HAP-1 (cell line): Measurements from ENCODE around the gene SPRED3.

ENCODE experiments used
- DNase-seq, 2 experiments: peaks; one replicate each; pipeline ENCODE4 v3.0.0-alpha.2; 2016 to 2020; ENCODE audit warnings: low spot score in 2 of 2
- H3K27me3 ChIP-seq: fragments of 250-450 bp; sonication (Bioruptor Pico); 2 replicates; pipeline ENCODE4 v1.5.1; 2020; ENCODE audit warnings: low read depth, mild to moderate bottlenecking, moderate library complexity
- H3K36me3 ChIP-seq: fragments of 250-450 bp; sonication (Bioruptor Pico); replicated peaks from 2 replicates; pipeline ENCODE4 v1.5.1; 2020; ENCODE audit warnings: mild to moderate bottlenecking
- H3K4me1 ChIP-seq: fragments of 250-450 bp; sonication (Bioruptor Pico); 2 replicates; pipeline ENCODE4 v1.5.1; 2020; ENCODE audit warnings: mild to moderate bottlenecking
- H3K4me3 ChIP-seq: fragments of 250-450 bp; sonication (Bioruptor Pico); 2 replicates; pipeline ENCODE4 v1.5.1; 2020; ENCODE audit warnings: mild to moderate bottlenecking, moderate library complexity
- H3K9me3 ChIP-seq: fragments of 250-450 bp; sonication (Bioruptor Pico); 2 replicates; pipeline ENCODE4 v1.5.1; 2020; ENCODE audit warnings: mild to moderate bottlenecking, moderate library complexity
- in situ Hi-C: fragments of 300-500 bp; cut with MboI; formaldehyde crosslinking; loops from 3 replicates; pipeline ENCODE4 v1.14.3; 2020; ENCODE audit warnings: low sequenced_read_pairs, inconsistent platforms, mixed read lengths

SPRED3 gene

GRCh38 chr19:38378866-38379265, 9.6 kb upstream of the SPRED3 start:
- H3K27me3 ChIP-seq, result no peaks in the 10 kb centered on the region
- DNase-seq, result no peak
- H3K36me3 ChIP-seq, result peaks cover 68% of the 10 kb centered on the region
- peaks cover 3% of the 10 kb centered on the region for H3K4me1 ChIP-seq
- no peaks in the 10 kb centered on the region for H3K9me3 ChIP-seq
- in situ Hi-C loops, result no loop called here
- no peak overlapping the region for H3K4me3 ChIP-seq

- Histone ChIP-seq H3K27me3 (no peaks in the 10 kb centered on the region), H3K9me3 (no peaks in the 10 kb centered on the region), H3K4me3 (no peak overlapping the region), H3K4me1 (peaks cover 2% of the 10 kb centered on the region; the same call in 1 of the 2 replicates), H3K36me3 (peaks cover 66% of the 10 kb centered on the region)
- DNase-seq, result no peak
- in situ Hi-C loops, result no loop called here
Observed at GRCh38 chr19:38381138-38381537, 7.4 kb upstream of the SPRED3 start.

DNA sequence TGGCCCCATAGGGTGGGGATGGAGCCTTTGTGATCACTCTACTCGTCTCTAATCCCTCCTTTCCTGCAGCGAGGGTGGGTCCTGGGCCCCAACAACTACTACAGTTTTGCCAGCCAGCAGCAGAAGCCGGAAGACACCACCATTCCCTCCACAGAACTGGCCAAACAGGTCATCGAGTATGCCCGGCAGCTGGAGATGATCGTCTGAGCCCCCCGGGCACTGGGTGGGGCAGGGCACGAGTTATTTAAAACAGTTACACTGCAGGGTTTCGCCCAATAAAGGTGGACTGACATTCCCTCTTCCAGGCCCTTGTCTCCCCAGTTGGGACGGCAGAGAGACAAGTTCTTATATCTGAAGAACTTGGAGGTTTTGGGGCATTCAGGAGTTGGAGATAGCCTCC, 5.3 kb upstream of the SPRED3 start:
- in situ Hi-C loops, result no loop called here
- Histone ChIP-seq H3K36me3 (peaks cover 48% of the 10 kb centered on the region), H3K4me3 (no peak overlapping the region), H3K4me1 (peaks cover 6% of the 10 kb centered on the region), H3K9me3 (no peaks in the 10 kb centered on the region), H3K27me3 (no peaks in the 10 kb centered on the region)
- no peak for DNase-seq

GRCh38 chr19:38383743-38384142, 4.8 kb upstream of the SPRED3 start:
- in situ Hi-C loops, result no loop called here
- Histone ChIP-seq H3K9me3 (no peaks in the 10 kb centered on the region), H3K36me3 (peaks cover 47% of the 10 kb centered on the region), H3K4me1 (peaks cover 6% of the 10 kb centered on the region), H3K4me3 (no peak overlapping the region), H3K27me3 (no peaks in the 10 kb centered on the region)
- DNase-seq, result no peak

DNA sequence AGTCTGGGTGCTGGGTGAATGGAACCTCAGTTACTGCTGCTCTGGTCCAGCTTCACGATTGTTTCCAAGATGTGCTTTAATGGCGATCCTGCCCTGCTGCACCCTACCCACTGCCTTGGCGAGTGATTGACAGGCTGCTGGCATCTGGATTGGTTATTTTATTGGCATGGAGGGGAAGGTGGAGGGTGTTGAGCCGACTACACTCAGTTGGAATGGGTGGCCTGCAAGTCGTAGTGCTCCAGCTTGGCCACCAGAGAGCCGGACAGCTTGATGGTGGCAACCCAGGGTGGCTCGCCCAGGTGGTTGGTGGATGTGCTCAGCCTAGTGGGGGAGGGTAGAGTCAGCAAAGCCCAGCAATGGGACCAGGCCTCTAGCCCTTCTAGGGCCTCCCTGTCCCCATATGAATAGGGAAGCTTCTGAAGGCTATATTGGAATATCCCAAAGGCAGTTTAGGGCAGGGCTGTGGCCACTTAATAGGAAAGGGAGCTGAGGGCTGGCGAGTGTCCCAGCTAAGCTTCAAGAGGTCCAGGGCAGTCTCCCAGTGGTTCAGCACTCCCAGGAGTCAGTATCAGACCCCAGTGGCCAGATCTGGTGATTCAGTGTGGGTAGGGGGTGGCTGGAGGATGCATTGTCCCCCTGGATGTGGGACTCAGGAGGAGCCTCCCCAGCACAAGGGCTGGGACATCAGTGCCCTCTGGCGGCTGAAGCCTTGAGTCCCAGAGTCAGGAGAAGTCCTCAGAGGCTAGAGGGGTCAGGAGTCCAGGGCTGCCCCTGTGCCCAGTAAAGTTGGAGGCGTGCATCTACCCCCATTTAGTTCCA, 4.1 kb upstream of the SPRED3 start:
- H3K36me3 ChIP-seq, result peaks cover 40% of the 10 kb centered on the region
- H3K4me3 ChIP-seq, result no peak overlapping the region
- no peaks in the 10 kb centered on the region for H3K9me3 ChIP-seq
- peak in 1 of 2 experiments; percentile 29 for DNase-seq
- peaks cover 6% of the 10 kb centered on the region for H3K4me1 ChIP-seq
- H3K27me3 ChIP-seq, result no peaks in the 10 kb centered on the region
- in situ Hi-C loops, result no loop called here

GRCh38 chr19:38385057-38385803, 3.3 kb upstream of the SPRED3 start:
- H3K36me3 ChIP-seq, result peaks cover 32% of the 10 kb centered on the region
- in situ Hi-C loops, result no loop called here
- H3K4me3 ChIP-seq, result no peak overlapping the region
- DNase-seq, result no peak
- no peaks in the 10 kb centered on the region for H3K27me3 ChIP-seq
- H3K4me1 ChIP-seq, result peaks cover 6% of the 10 kb centered on the region
- no peaks in the 10 kb centered on the region for H3K9me3 ChIP-seq

- DNase-seq, result no peak
- H3K36me3 ChIP-seq, result peaks cover 28% of the 10 kb centered on the region
Observed at GRCh38 chr19:38385804-38386257, 2.7 kb upstream of the SPRED3 start.

DNA sequence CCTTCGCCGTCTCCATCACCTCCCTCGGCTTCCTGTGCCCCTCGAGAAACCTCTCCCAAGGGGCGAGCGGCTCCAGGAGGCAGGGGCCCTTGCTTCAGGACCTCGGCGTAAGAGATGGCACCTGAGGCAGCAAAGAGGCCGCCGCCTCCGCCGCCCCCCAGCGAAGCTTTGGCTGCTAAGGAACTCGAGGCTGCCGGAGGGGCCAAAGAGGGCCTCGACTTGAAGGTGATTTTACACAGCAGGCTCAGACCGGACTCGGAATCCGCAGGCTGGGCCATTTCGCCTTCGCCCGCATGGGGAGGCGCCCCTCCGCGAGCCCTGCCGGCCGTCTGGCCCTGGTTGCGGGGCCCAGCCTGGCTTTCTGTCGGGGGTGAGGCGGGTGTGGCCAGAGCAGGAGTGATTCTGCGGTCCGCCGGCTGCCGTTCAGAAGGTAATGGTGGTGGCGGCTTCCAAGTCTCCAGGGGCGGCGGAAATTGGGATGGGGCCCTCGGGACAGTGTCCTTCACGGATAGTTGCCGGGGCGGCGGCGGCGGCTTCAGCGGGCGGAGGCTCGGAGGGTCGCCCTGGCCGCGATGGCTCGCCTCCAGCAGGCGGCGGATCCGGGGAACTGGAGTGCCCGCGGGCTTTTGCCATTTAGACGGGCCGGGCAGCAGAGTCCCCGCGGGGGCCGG, 2.1 kb upstream of the SPRED3 start:
- Histone ChIP-seq H3K4me3 (no peak overlapping the region), H3K4me1 (peaks cover 6% of the 10 kb centered on the region), H3K36me3 (peaks cover 22% of the 10 kb centered on the region), H3K9me3 (no peaks in the 10 kb centered on the region), H3K27me3 (no peaks in the 10 kb centered on the region)
- peak in 1 of 2 experiments; percentile 32 for DNase-seq
- in situ Hi-C loops, result no loop called here

More at GRCh38 chr19:38385804-38386257, 2.7 kb upstream of the SPRED3 start:
- Histone ChIP-seq H3K4me1 (peaks cover 6% of the 10 kb centered on the region), H3K9me3 (no peaks in the 10 kb centered on the region), H3K27me3 (no peaks in the 10 kb centered on the region), H3K4me3 (no peak overlapping the region)
- in situ Hi-C loops, result no loop called here

- DNase-seq, result no peak
- Histone ChIP-seq H3K9me3 (no peaks in the 10 kb centered on the region), H3K36me3 (peaks cover 16% of the 10 kb centered on the region), H3K4me3 (peak overlapping the region; percentile 44), H3K27me3 (no peaks in the 10 kb centered on the region), H3K4me1 (peaks cover 6% of the 10 kb centered on the region)
- in situ Hi-C loops, result no loop called here
Observed at GRCh38 chr19:38386971-38387549, 1.4 kb upstream of the SPRED3 start.

DNA sequence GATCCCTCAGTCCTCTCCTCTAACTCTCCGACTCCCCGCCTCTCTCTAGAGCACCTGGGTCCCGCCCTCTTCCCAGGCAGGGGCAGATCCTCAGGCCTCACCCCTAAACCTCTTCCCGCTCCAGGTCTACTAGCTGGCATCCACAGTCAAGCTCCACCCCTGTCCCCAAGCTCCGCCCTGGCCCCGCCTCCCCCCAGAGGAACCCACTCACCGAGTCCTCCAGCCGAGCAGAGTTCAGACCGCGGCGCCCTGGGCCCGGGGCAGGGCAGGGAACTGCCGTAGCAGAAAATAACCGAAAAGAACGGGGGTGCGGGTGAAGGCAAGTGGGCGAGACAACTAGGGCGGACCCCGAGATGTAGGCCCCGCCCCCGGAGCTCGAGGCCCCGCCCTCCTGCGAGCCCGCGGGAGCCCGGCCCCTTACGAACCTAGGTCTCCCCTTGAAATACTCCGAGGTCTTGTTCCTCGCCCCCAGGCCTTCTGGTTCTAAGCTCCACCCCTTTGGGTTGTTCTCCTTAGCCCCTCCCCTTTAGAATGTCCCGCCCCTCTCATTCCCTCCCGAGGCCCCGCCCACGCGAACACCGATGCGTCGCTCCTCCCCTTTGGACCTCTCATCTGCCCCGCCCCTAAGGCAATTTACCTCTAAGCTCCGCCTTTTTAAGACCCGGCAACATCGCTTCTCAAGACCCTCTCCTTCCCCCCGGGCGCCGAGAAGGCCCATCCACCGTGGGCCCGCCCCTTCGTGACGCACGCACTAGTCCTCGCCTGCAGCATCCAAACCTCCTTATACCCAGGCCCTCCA, 748 bp upstream of the SPRED3 start, which contains the start of gene GGN:
TSS of gene GGN (minus strand) at position 485 of the 799 bp plus-strand sequence. CDS start 773 bp downstream, outside the sequence.
- in situ Hi-C loops, result no loop called here
- H3K36me3 ChIP-seq, result peaks cover 11% of the 10 kb centered on the region
- peak within 1 kb of the TSS; percentile 44 for H3K4me3 ChIP-seq
- H3K27me3 ChIP-seq, result no peaks in the 10 kb centered on the region
- peak; percentile 92 to 98 for DNase-seq
- H3K4me1 ChIP-seq, result peaks cover 6% of the 10 kb centered on the region
- H3K9me3 ChIP-seq, result no peaks in the 10 kb centered on the region

GRCh38 chr19:38389101-38389925, 816 bp downstream of the SPRED3 start:
- in situ Hi-C loops, result no loop called here
- H3K9me3 ChIP-seq, result no peaks in the 10 kb centered on the region
- H3K4me3 ChIP-seq, result peak overlapping the region; percentile 44
- H3K4me1 ChIP-seq, result peaks cover 6% of the 10 kb centered on the region
- H3K36me3 ChIP-seq, result no peaks in the 10 kb centered on the region; the same call in none of the 2 replicates
- H3K27me3 ChIP-seq, result no peaks in the 10 kb centered on the region
- DNase-seq, result peak in 1 of 2 experiments; percentile 50
